ENCODE data around the gene HDGFL2.

DNA sequence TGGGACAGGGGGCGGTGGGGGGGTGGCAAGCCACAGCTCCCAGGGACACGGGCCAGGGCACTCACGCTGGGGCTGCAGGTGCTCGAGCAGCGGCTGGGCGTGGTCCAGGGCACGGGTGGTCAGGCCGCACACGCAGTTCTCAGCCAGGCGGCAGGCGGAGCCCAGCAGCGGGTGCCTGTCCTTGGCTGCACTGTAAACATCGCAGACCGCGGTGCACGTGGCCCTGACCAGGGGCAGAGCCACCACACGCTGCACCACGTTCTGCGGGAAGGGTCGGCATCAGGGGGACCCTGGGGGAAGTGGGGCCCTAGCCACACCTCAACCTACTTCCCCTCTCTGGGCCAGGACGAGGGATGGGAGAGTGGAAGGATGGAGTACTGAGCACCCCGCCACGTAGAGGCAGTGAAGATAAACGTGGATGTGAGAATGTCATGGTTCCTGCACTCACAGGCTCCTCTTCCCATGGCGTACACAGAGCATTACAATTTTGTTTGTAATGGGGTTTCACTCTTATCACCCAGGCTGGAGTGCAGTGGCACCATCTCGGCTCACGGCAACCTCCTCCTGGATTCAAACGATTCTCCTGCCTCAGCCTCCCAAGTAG lies 59.6 kb downstream of the HDGFL2 start:
- no peak for TF ChIP-seq POLR2A (IDR thresholded peaks at IDR 0.05)
- TF ChIP-seq, protein P1, sequence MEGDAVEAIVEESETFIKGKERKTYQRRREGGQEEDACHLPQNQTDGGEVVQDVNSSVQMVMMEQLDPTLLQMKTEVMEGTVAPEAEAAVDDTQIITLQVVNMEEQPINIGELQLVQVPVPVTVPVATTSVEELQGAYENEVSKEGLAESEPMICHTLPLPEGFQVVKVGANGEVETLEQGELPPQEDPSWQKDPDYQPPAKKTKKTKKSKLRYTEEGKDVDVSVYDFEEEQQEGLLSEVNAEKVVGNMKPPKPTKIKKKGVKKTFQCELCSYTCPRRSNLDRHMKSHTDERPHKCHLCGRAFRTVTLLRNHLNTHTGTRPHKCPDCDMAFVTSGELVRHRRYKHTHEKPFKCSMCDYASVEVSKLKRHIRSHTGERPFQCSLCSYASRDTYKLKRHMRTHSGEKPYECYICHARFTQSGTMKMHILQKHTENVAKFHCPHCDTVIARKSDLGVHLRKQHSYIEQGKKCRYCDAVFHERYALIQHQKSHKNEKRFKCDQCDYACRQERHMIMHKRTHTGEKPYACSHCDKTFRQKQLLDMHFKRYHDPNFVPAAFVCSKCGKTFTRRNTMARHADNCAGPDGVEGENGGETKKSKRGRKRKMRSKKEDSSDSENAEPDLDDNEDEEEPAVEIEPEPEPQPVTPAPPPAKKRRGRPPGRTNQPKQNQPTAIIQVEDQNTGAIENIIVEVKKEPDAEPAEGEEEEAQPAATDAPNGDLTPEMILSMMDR (IDR thresholded peaks at IDR 0.05 in 8 of 11, conservative IDR thresholded peaks at IDR 0.05 in 3 of 11), result no peak
- peak; percentile 7 to 70 (median 59) for TF ChIP-seq POLR2AphosphoS5 (IDR thresholded peaks at IDR 0.05)

Data from spleen (tissue), 7 donors.